NCI-H748 treated with DMSO at 0.1 percent for 48 hours (cell line): ENCODE data around the gene POLR3GL.

Source experiments
- DNase-seq: peaks from one replicate; lab custom pipeline; 2025; lab: John Stamatoyannopoulos, UW

POLR3GL gene

DNA sequence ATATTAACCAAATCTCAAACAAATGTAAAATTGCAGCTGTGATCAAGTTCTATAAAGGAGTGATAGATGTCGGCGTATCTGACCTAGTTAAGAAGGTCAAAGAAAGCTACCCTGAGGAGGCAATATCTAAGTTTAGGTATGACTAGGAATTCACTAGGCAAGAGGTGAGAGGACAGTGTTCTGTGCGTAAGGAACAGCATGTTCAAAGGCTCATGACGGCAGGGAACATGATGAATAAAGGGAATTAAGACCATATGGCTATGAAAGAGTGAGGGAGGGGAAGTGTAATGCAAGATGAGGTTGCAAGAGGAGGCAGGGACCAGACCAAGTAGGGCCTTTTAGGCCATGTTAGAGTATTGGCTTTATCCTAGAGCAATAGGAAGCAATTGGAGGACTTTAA, 15.3 kb upstream of the POLR3GL start:
- no peak for DNase-seq

- DNase-seq, result no peak
Observed at GRCh38 chr1:145951526-145951925, 13.0 kb upstream of the POLR3GL start.

- no peak for DNase-seq
Observed at GRCh38 chr1:145952903-145953302, 11.6 kb upstream of the POLR3GL start.

DNA sequence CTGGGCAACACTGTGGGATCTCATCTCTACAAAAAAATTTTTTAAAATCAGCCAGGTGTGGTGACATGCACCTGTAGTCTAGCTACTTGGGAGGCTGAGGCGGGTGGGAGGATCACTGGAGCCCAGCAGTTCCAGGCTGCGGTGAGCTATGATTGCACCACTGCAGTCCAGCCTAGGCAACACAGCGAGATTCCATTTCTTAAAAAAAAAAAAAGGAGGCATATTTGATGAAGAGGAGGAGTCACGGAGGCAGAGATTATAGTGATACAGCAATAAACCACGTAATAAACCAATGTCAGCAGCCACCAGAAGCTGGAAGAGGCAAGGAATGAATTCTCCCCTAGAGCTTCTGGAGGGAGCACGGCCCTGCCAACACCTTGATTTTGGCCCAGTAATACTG, 10.6 kb upstream of the POLR3GL start:
- no peak for DNase-seq

- no peak for DNase-seq
Observed at GRCh38 chr1:145955436-145955835, 9.1 kb upstream of the POLR3GL start.

- DNase-seq, result no peak
Observed at GRCh38 chr1:145956361-145956760, 8.1 kb upstream of the POLR3GL start.

- no peak for DNase-seq
Observed at GRCh38 chr1:145956781-145957442, 7.6 kb upstream of the POLR3GL start.

GRCh38 chr1:145957443-145958319, 6.8 kb upstream of the POLR3GL start, which contains the start of gene LIX1L:
Gene LIX1L (minus strand): TSS chr1:145958017. CDS start chr1:145957927, 90 bp downstream.
- peak; percentile 89 for DNase-seq

DNA sequence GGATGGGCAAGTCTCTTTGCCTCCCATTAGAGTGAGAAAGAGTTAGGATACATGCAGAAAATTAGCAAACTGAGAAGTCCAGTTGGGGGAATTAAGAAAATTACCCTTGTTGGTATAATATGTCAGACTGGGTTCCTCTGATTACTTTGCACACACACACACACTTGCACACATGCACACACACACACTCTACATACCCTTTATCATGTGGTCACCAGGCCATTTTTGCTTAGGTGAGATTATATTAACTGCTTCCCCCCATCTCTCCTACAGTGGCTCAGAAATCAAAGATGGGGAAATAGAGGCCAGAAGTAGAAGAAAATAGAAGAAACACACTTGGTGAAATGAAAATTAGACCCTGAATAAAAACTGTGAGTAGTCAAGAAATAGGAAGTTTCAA, 5.8 kb upstream of the POLR3GL start:
- DNase-seq, result no peak

GRCh38 chr1:145959333-145959732, 5.2 kb upstream of the POLR3GL start:
- DNase-seq, result no peak

- DNase-seq, result no peak
Observed at GRCh38 chr1:145959957-145960467, 4.5 kb upstream of the POLR3GL start.

DNA sequence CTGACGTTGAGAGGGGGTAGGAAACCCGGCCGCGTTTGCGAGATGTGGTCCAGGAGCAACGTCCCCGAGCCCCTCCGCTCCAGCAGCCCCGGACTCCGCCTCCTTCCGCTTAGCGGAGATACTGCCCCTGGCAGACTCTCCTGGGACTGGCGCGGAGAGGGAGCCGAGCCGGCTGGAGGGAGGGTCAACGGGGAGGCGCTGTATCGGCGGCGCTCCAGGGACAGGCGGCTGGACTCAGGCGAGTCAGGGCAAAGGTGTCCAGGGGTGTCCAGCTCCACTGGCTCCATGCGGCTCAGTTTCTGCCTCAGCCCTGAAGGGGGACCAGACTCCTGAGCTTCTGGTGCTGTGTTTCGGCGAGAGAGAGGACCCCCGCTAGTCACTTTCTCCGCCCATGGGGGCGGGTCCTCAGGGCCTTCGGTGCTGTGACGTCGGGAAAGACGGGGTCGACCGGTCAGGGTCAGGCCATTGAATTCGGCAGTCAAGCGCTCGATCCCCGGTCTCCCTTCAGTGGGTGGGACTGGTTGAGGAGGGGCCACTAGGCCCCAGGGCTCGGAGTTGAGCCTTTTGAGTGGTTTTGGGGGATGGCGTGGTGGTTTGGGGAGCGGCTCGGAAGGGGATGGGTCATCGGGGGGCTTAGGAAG, 3.9 kb upstream of the POLR3GL start:
- peak; percentile 52 for DNase-seq

GRCh38 chr1:145961109-145961424, 3.4 kb upstream of the POLR3GL start:
- DNase-seq, result no peak

DNA sequence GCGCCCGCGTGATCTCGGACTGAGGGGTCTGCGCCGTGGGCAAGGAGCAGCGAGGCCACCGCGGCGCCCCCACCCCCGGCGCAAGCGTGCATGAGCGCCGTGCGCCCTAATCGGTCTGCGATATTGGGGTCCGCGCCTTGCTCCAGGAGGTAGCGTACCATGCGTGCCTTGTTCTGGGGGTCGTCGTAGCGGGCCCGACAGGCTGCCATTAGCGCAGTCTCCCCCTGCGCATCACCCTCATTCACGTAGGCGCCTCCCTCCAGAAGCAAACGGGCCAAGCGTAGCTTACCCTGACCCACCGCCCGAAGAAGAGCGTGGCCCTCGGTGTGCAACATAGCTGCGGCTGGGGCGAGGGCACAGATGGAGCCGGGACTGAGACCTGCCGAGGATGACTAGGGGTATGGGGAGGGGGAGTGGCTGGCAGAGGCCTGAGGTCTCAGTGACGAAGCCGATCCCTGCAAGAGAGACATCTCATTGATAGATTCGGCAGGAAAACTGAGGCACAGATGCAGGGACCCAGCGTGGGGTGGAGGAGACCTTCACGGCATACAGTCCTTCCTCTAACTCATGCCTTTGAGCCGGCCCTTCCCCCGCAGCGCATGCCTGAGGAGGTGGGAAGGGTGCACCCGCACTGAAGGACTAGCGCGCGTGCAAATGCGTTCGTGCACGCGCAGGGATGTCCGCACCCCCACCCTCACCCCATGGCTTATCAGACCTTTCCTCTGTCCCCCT, 2.9 kb upstream of the POLR3GL start:
- no peak for DNase-seq

DNA sequence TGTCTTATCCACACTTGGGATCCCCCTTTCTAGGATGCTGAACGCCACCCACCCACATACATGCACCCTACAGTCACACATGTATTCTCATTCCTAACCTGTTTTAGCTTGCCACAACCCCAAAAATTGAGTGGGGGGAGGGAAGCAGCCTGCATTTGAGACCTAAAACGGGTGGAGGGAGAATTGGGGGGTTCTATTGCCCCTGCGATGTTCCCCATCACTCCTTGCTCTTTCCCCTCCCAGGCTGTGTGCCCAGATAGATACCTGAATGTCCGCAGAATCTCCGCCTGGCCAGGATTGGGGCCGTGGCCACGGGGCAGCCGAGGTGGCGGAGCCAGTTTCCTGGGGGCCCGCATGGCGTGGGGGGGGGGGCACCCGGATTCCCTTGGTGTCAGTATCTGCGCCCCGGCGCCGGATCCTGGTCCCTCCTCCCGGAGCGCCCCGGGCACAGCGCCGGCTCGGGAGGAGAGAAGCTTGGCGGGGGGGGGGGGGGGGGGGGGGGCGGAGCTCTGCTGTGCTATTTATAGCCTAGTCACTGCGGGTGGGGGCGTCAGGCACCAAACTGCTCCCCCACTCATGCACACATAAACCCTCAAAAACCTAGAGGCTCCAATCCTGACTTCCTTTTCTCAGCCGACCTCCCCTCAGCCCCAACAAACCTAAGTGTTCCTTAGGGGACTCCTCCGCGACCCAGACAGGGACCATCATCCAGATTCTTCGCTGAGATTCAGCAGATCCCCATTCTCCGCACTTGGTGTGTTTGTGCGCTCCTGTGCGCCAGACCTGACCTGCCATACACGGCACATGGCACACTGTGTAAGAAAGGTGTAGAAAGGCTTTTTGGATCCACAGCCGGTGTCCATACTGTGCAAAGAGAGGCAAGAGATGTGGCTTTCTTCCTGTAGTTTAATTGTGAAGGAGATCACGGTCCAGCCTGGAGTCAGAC, 2.1 kb upstream of the POLR3GL start:
- peak; percentile 29 for DNase-seq

DNA sequence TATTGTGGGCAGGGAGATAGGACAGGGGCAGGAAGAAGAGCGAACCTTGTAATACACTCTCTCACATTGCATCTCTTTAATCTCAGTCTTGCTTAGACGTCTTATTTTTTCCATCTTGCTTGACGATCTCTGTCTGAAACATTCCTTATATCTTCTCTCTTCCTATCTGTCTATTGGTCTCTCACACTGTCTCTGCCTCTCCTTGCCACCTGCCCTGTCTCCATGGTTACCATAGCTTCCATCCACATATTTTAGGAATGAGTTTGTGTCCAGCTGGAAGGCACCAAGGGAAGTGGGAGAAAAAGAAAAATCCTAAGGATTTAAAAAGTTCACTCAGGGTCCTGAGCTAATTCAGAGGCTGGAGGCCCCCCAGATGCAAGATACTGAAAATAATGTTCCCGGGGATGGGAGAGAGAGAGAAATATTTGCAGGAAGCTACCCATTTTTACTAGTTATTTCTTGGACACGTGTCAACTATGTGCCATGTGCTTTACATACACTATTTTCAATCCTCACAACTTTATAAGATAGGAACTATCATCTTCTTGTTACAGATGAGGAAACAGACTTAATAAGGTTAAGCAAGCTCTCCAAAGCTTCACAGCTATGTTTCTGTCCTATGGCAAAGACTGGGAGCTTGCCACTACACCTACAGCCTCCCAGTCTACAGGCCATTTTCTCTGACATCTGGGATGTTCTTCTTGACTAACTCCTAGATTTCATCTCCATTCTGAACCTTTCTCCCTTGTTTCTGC, 1.0 kb upstream of the POLR3GL start:
- peak; percentile 49 for DNase-seq

GRCh38 chr1:145965119-145965744, 742 bp downstream of the POLR3GL start:
- no peak for DNase-seq

DNA sequence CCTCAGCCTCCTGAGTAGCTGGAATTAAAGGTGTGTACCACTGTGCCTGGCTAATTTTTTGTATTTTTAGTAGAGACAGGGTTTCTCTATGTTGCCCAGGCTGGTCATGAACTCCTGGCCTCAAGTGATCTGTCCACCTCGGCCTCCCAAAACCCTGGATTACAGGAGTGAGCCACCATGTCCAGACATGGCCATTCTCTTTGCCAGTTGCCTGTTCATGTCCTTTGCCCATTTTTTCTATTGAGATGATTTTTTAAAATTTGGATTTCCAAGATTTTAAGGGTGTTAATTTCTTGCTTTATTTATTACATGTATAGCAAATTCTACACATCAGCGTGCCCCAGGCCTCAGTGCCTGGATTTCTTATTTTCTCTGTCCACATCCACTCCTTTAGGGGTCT, 2.8 kb downstream of the POLR3GL start:
- no peak for DNase-seq

- no peak for DNase-seq
Observed at GRCh38 chr1:145972580-145972979, 8.1 kb downstream of the POLR3GL start.

DNA sequence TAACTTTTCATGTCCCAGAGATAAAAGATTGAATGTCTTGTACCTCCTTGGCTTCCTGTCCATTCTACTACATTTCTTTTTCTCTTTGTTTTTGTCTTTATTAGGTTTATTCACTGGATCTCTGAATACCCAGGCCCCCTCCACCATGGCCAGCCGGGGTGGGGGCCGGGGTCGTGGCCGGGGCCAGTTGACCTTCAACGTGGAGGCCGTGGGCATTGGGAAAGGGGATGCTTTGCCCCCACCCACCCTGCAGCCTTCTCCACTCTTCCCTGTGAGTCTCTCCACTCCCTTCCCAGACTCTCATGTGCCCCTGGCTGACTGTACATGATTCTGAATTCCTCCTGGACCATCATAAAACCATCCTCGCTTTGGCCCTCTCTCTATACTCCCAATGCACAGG, 10.2 kb downstream of the POLR3GL start:
- no peak for DNase-seq
